Activated CD4-positive, alpha-beta T cell treated with anti-CD3 and anti-CD28 coated beads, Interleukin-2, amount 50 U/mL, for 1 hour (primary cell): ENCODE measurements around the gene NTRK3.

Experiments used
- DNase-seq: peaks from one replicate; pipeline ENCODE4 v3.0.0-alpha.2; 2020

Gene NTRK3

GRCh38 chr15:88225461-88225860 lies 31.1 kb downstream of the NTRK3 start:
- no peak for DNase-seq

- DNase-seq: no peak
These were observed 33.5 kb downstream of the NTRK3 start for GRCh38 chr15:88223084-88223483.

- no peak for DNase-seq
These were observed 34.7 kb downstream of the NTRK3 start for GRCh38 chr15:88221836-88222235.

- DNase-seq: no peak
These were observed 35.9 kb downstream of the NTRK3 start for GRCh38 chr15:88220443-88221335.

GRCh38 chr15:88219623-88220022 lies 36.9 kb downstream of the NTRK3 start:
- DNase-seq: no peak

GRCh38 chr15:88218557-88219221 lies 37.9 kb downstream of the NTRK3 start:
- DNase-seq: no peak

- DNase-seq: no peak
These were observed 41.4 kb downstream of the NTRK3 start for GRCh38 chr15:88215066-88215648.

- DNase-seq: no peak
These were observed 47.4 kb downstream of the NTRK3 start for GRCh38 chr15:88209111-88209510.

- no peak for DNase-seq
These were observed 48.1 kb downstream of the NTRK3 start for GRCh38 chr15:88208396-88208795.

- DNase-seq: no peak
These were observed 49.0 kb downstream of the NTRK3 start for GRCh38 chr15:88207565-88207964.

- DNase-seq: no peak
These were observed 52.0 kb downstream of the NTRK3 start for GRCh38 chr15:88204584-88204983.

- no peak for DNase-seq
These were observed 54.3 kb downstream of the NTRK3 start for GRCh38 chr15:88202231-88202630.

- no peak for DNase-seq
These were observed 55.3 kb downstream of the NTRK3 start for GRCh38 chr15:88201207-88201606.

- no peak for DNase-seq
These were observed 59.6 kb downstream of the NTRK3 start for GRCh38 chr15:88196961-88197360.

GRCh38 chr15:88194162-88194561 lies 62.4 kb downstream of the NTRK3 start:
- no peak for DNase-seq

GRCh38 chr15:88193415-88193814 lies 63.1 kb downstream of the NTRK3 start:
- no peak for DNase-seq

GRCh38 chr15:88191812-88192165 lies 64.8 kb downstream of the NTRK3 start:
- no peak for DNase-seq

- DNase-seq: no peak
These were observed 66.3 kb downstream of the NTRK3 start for GRCh38 chr15:88190232-88190631.

- DNase-seq: no peak
These were observed 68.2 kb downstream of the NTRK3 start for GRCh38 chr15:88188300-88188699.

- DNase-seq: no peak
These were observed 69.3 kb downstream of the NTRK3 start for GRCh38 chr15:88187195-88187594.

GRCh38 chr15:88185584-88185983 lies 71.0 kb downstream of the NTRK3 start:
- DNase-seq: no peak

- no peak for DNase-seq
These were observed 74.9 kb downstream of the NTRK3 start for GRCh38 chr15:88181613-88182012.

GRCh38 chr15:88179562-88179961 lies 77.0 kb downstream of the NTRK3 start:
- DNase-seq: no peak

- no peak for DNase-seq
These were observed 77.9 kb downstream of the NTRK3 start for GRCh38 chr15:88178631-88179030.
